GM19043 (cell line): ENCODE results near the gene ANK3.

Source experiments
- ATAC-seq: cut with Tn5 transposase; IDR thresholded peaks from one replicate; pipeline ENCODE4 v1.9.1; 2021; ENCODE audit warnings: low read depth; ENCODE audit not compliant: unreplicated experiment

The ANK3 gene

GRCh38 chr10:60382946-60383681, 6.6 kb downstream of the ANK3 start:
- ATAC-seq = no peak

- ATAC-seq = no peak
Measured at GRCh38 chr10:60380781-60381180, 8.9 kb downstream of the ANK3 start.

- no peak for ATAC-seq
Measured at GRCh38 chr10:60377955-60378354, 11.7 kb downstream of the ANK3 start.

- ATAC-seq = no peak
Measured at GRCh38 chr10:60377042-60377352, 12.7 kb downstream of the ANK3 start.

- no peak for ATAC-seq
Measured at GRCh38 chr10:60376221-60377041, 13.2 kb downstream of the ANK3 start.

GRCh38 chr10:60375293-60376004, 14.2 kb downstream of the ANK3 start:
- ATAC-seq = no peak

- no peak for ATAC-seq
Measured at GRCh38 chr10:60374836-60375235, 14.8 kb downstream of the ANK3 start.

GRCh38 chr10:60372436-60372835, 17.2 kb downstream of the ANK3 start:
- no peak for ATAC-seq

GRCh38 chr10:60369547-60369930, 20.1 kb downstream of the ANK3 start:
- no peak for ATAC-seq

- no peak for ATAC-seq
Measured at GRCh38 chr10:60368875-60369546, 20.7 kb downstream of the ANK3 start.

- no peak for ATAC-seq
Measured at GRCh38 chr10:60367901-60368300, 21.8 kb downstream of the ANK3 start.

GRCh38 chr10:60367431-60367830, 22.2 kb downstream of the ANK3 start:
- no peak for ATAC-seq

- no peak for ATAC-seq
Measured at GRCh38 chr10:60367024-60367423, 22.7 kb downstream of the ANK3 start.

- no peak for ATAC-seq
Measured at GRCh38 chr10:60363187-60363586, 26.5 kb downstream of the ANK3 start.

- no peak for ATAC-seq
Measured at GRCh38 chr10:60362461-60362860, 27.2 kb downstream of the ANK3 start.

GRCh38 chr10:60359066-60359465, 30.6 kb downstream of the ANK3 start:
- ATAC-seq = no peak

- ATAC-seq = peak; percentile 92
Measured at GRCh38 chr10:60358282-60358681, 31.4 kb downstream of the ANK3 start.

GRCh38 chr10:60353519-60354258, 36.0 kb downstream of the ANK3 start:
- no peak for ATAC-seq

- ATAC-seq = peak; percentile 47
Measured at GRCh38 chr10:60352105-60352504, 37.6 kb downstream of the ANK3 start.

GRCh38 chr10:60351191-60351853, 38.4 kb downstream of the ANK3 start:
- peak; percentile 72 for ATAC-seq
